Hepatocyte (in vitro differentiated cells): ENCODE results near the gene FCRL6. TPM values are rescaled to one million over a fixed set of nuclear protein-coding genes. Genes with fewer than 3 reads are reported as not detected.

Experiments used
- DNase-seq: peaks from one replicate; pipeline ENCODE4 v3.0.0-alpha.2; 2016; ENCODE audit warnings: low spot score
- H2AFZ ChIP-seq: fragments of 200-600 bp; sonication (generic); 2 replicates; pipeline ENCODE4 v1.6.0; 2016; ENCODE audit warnings: antibody characterized with exemption, mild to moderate bottlenecking
- H3K27ac ChIP-seq: fragments of 200-600 bp; sonication (generic); 2 replicates; pipeline ENCODE4 v1.5.1; 2016; ENCODE audit warnings: mild to moderate bottlenecking
- H3K27me3 ChIP-seq: fragments of 200-600 bp; sonication (generic); 2 replicates; pipeline ENCODE4 v1.6.1; 2016
- H3K36me3 ChIP-seq: fragments of 200-600 bp; sonication (generic); replicated peaks from 2 replicates; pipeline ENCODE4 v1.5.1; 2016; ENCODE audit warnings: low read depth; ENCODE audit not compliant: insufficient read depth
- H3K4me1 ChIP-seq: fragments of 200-600 bp; sonication (generic); 2 replicates; pipeline ENCODE4 v1.5.1; 2016; ENCODE audit warnings: mild to moderate bottlenecking, moderate library complexity; ENCODE audit not compliant: insufficient read depth
- H3K4me2 ChIP-seq: fragments of 200-600 bp; sonication (generic); 2 replicates; pipeline ENCODE4 v1.6.0; 2016
- H3K4me3 ChIP-seq: fragments of 200-600 bp; sonication (generic); 2 replicates; pipeline ENCODE4 v1.5.1; 2016; ENCODE audit warnings: mild to moderate bottlenecking
- H3K79me2 ChIP-seq: fragments of 200-600 bp; sonication (generic); 2 replicates; pipeline ENCODE4 v1.6.0; 2017; ENCODE audit warnings: mild to moderate bottlenecking
- H3K9me2 ChIP-seq: fragments of 200-600 bp; sonication (generic); replicated peaks from 2 replicates; pipeline ENCODE4 v1.6.0; 2017; ENCODE audit warnings: mild to moderate bottlenecking; ENCODE audit not compliant: insufficient read depth
- H3K9me3 ChIP-seq: fragments of 200-600 bp; sonication (generic); 2 replicates; pipeline ENCODE4 v1.5.1; 2016; ENCODE audit warnings: low read depth, mild to moderate bottlenecking
- H4K20me1 ChIP-seq: fragments of 200-600 bp; sonication (generic); 2 replicates; pipeline ENCODE4 v1.6.0; 2016; ENCODE audit warnings: mild to moderate bottlenecking; ENCODE audit not compliant: insufficient read depth, poor library complexity, severe bottlenecking
- CTCF ChIP-seq: fragments of 200-600 bp; sonication (generic); IDR thresholded peaks from 2 replicates; pipeline ENCODE4 v1.5.1; 2016; ENCODE audit warnings: antibody characterized with exemption, mild to moderate bottlenecking; ENCODE audit not compliant: poor library complexity
- EZH2 ChIP-seq: fragments of 200-600 bp; sonication (generic); IDR thresholded peaks from 2 replicates; pipeline ENCODE4 v1.6.1; 2016; ENCODE audit warnings: antibody characterized with exemption, mild to moderate bottlenecking, borderline replicate concordance
- EZH2phosphoT487 ChIP-seq: fragments of 200-600 bp; sonication (generic); IDR thresholded peaks from one replicate; pipeline ENCODE4 v1.6.1; 2018; ENCODE audit warnings: antibody characterized with exemption, mild to moderate bottlenecking, low read depth, moderate library complexity; ENCODE audit not compliant: unreplicated experiment, severe bottlenecking
- WGBS: methylation state at CpG from one replicate; pipeline ENCODE4 v1.1.6; 2016; ENCODE audit warnings: low lambda C conversion rate; ENCODE audit errors: missing lambda C conversion rate; 5-methylcytosine and 5-hydroxymethylcytosine counted together
- polyA plus RNA-seq: library from polyadenylated mRNA; unstranded; fragments of >200 nt; fragmentation: Nextera tagmentation; extraction: Ambion mirVana; gene quantifications from 2 replicates; pipeline ENCODE4 v1.2.1, GENCODE V29; 2016
- total RNA-seq: library from RNA; depleted of rRNA; stranded (reverse); fragments of >200 nt; gene quantifications from 2 replicates; pipeline ENCODE4 v1.2.3, GENCODE V29; 2014

Gene FCRL6
- total and polyA plus RNA-seq, 2 experiments from 2014 or later, result not detected

- H3K4me1 ChIP-seq, result no peaks in the 10 kb centered on the region
- no peak overlapping the region for H3K4me3 ChIP-seq
- H2AFZ ChIP-seq, result no peak overlapping the region
- peaks cover 3% of the 10 kb centered on the region for H3K27me3 ChIP-seq
- H3K9me3 ChIP-seq, result no peaks in the 10 kb centered on the region
- no peaks in the 10 kb centered on the region for H3K9me2 ChIP-seq
- H4K20me1 ChIP-seq, result no peaks in the 10 kb centered on the region
- no peak for DNase-seq
- H3K79me2 ChIP-seq, result no peaks in the 10 kb centered on the region
- H3K36me3 ChIP-seq, result no peaks in the 10 kb centered on the region
- no peak for TF ChIP-seq EZH2
- TF ChIP-seq CTCF, result no peak
- no peak for TF ChIP-seq EZH2phosphoT487
- H3K4me2 ChIP-seq, result no peak overlapping the region
- no peak overlapping the region for H3K27ac ChIP-seq
- WGBS, result 70% methylated on average over 2 of the region's 2 CpGs
Observed at GRCh38 chr1:159804924-159805323, 2.8 kb downstream of the FCRL6 start.

GRCh38 chr1:159815926-159816325, 13.8 kb downstream of the FCRL6 start:
- no peak overlapping the region for H3K27ac ChIP-seq
- TF ChIP-seq CTCF (no peak), EZH2phosphoT487 (no peak), EZH2 (no peak)
- WGBS, result 96% methylated on average over 8 of the region's 8 CpGs

GRCh38 chr1:159817276-159818041, 15.3 kb downstream of the FCRL6 start:
- H3K79me2 ChIP-seq, result no peaks in the 10 kb centered on the region
- H3K9me2 ChIP-seq, result no peaks in the 10 kb centered on the region
- no peaks in the 10 kb centered on the region for H3K9me3 ChIP-seq
- H3K27me3 ChIP-seq, result peaks cover 11% of the 10 kb centered on the region
- no peak overlapping the region for H2AFZ ChIP-seq
- peak; percentile 58 for DNase-seq
- no peak overlapping the region for H3K4me2 ChIP-seq
- H3K27ac ChIP-seq, result peak overlapping the region; percentile 23
- TF ChIP-seq EZH2, result no peak
- TF ChIP-seq EZH2phosphoT487, result no peak
- TF ChIP-seq CTCF, result no peak
- no peak overlapping the region for H3K4me3 ChIP-seq
- no peaks in the 10 kb centered on the region for H4K20me1 ChIP-seq
- H3K36me3 ChIP-seq, result no peaks in the 10 kb centered on the region
- 79% methylated on average over 11 of the region's 11 CpGs for WGBS
- H3K4me1 ChIP-seq, result no peaks in the 10 kb centered on the region

More at GRCh38 chr1:159815926-159816325, 13.8 kb downstream of the FCRL6 start:
- Histone ChIP-seq H3K27me3 (no peaks in the 10 kb centered on the region), H4K20me1 (no peaks in the 10 kb centered on the region), H3K79me2 (no peaks in the 10 kb centered on the region), H3K4me3 (no peak overlapping the region), H3K4me2 (no peak overlapping the region), H3K9me3 (no peaks in the 10 kb centered on the region), H3K4me1 (no peaks in the 10 kb centered on the region), H3K9me2 (no peaks in the 10 kb centered on the region), H3K36me3 (no peaks in the 10 kb centered on the region), H2AFZ (no peak overlapping the region)
- DNase-seq, result no peak
